Peyer's patch (tissue), 4 donors: ENCODE results near the gene MANBA. TPM values are rescaled to one million over a fixed set of nuclear protein-coding genes. Genes with fewer than 3 reads are reported as not detected.

Experiments used
- DNase-seq, 3 donors: peaks; one replicate each; pipeline ENCODE4 v3.0.0-alpha.2; 2017 to 2019
- H3K27ac ChIP-seq, 4 donors: fragments of 200-600 bp; sonication (generic); one replicate each; pipeline ENCODE4 v1.5.1; 2016 to 2019
- H3K27me3 ChIP-seq, 2 donors: fragments of 200-600 bp; sonication (generic); one replicate each; pipeline ENCODE4 v1.5.1; 2019
- H3K36me3 ChIP-seq, 3 donors: fragments of 200-600 bp; sonication (generic); one replicate each; pipeline ENCODE4 v1.5.1; 2016 to 2019
- H3K4me1 ChIP-seq, 4 donors: fragments of 200-600 bp; sonication (generic); one replicate each; pipeline ENCODE4 v1.5.1; 2016 to 2019
- H3K4me3 ChIP-seq, 4 donors: fragments of 200-600 bp; sonication (generic); 1 replicate in 3 of 4; 2 replicates in 1 of 4; pipeline ENCODE4 v1.5.1; 2016 to 2019; ENCODE audit warnings: mild to moderate bottlenecking in 1 of 4
- H3K9me3 ChIP-seq, 4 donors: fragments of 200-600 bp; sonication (generic); one replicate each; pipeline ENCODE4 v1.5.1; 2016 to 2019; ENCODE audit warnings: mild to moderate bottlenecking in 1 of 4
- POLR2A ChIP-seq, 2 donors: fragments of 450-650 bp; IDR thresholded peaks; one replicate each; pipeline ENCODE4 v1.5.1; 2017; ENCODE audit warnings: antibody characterized with exemption in 2 of 2, mild to moderate bottlenecking in 2 of 2, moderate library complexity in 2 of 2
- total RNA-seq, 4 donors: library from RNA; depleted of rRNA; stranded (reverse); fragments of >200 nt; gene quantifications; one replicate each; pipeline ENCODE4 v1.1.0, GENCODE V29; 2016
- TF ChIP-seq, protein P1 (sequence below), 6 experiments: fragments of 450-650 bp in 4 of 6; fragments of 200-600 bp in 2 of 6; sonication (generic) in 1 of 6; IDR thresholded peaks; one replicate each; pipeline ENCODE4 v1.5.1; 2017 to 2019; ENCODE audit warnings: antibody characterized with exemption in 6 of 6, mild to moderate bottlenecking in 3 of 6, moderate library complexity in 1 of 6

Gene MANBA
- total RNA-seq, 4 donors from 2014 or later = 23.3 to 54.5 (median 33.6) TPM

DNA sequence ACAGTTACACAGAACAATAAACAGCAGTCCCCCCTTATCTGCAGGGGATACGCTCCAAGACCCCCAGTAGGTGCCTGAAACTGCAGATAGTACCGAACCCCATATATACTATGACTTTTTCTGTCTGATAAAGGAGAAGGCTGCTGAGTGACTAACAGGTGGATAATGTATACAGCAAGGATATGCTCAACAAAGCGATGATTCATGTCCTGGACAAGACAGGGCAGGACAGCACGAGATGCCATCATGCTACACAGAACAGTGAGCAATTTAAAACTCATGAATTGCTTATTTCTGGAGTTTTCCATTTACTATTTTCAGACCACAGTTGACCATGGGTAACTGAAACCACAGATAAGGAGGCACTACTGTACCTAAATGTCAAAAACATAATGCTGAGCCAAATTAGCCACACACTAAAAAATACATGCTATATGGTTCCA is 76.1 kb downstream of the MANBA start:
- H3K4me3 ChIP-seq = no peak overlapping the region
- no peaks in the 10 kb centered on the region for H3K27me3 ChIP-seq
- no peaks in the 10 kb centered on the region for H3K9me3 ChIP-seq
- no peak overlapping the region for H3K27ac ChIP-seq
- H3K36me3 ChIP-seq = peaks cover 0 to 2% (median 0%) of the 10 kb centered on the region in 3 donors
- H3K4me1 ChIP-seq = no peaks in the 10 kb centered on the region
- no peak for TF ChIP-seq POLR2A (IDR thresholded peaks at IDR 0.05)
- TF ChIP-seq, protein P1, sequence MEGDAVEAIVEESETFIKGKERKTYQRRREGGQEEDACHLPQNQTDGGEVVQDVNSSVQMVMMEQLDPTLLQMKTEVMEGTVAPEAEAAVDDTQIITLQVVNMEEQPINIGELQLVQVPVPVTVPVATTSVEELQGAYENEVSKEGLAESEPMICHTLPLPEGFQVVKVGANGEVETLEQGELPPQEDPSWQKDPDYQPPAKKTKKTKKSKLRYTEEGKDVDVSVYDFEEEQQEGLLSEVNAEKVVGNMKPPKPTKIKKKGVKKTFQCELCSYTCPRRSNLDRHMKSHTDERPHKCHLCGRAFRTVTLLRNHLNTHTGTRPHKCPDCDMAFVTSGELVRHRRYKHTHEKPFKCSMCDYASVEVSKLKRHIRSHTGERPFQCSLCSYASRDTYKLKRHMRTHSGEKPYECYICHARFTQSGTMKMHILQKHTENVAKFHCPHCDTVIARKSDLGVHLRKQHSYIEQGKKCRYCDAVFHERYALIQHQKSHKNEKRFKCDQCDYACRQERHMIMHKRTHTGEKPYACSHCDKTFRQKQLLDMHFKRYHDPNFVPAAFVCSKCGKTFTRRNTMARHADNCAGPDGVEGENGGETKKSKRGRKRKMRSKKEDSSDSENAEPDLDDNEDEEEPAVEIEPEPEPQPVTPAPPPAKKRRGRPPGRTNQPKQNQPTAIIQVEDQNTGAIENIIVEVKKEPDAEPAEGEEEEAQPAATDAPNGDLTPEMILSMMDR (IDR thresholded peaks at IDR 0.05) = no peak
- DNase-seq = no peak

DNA sequence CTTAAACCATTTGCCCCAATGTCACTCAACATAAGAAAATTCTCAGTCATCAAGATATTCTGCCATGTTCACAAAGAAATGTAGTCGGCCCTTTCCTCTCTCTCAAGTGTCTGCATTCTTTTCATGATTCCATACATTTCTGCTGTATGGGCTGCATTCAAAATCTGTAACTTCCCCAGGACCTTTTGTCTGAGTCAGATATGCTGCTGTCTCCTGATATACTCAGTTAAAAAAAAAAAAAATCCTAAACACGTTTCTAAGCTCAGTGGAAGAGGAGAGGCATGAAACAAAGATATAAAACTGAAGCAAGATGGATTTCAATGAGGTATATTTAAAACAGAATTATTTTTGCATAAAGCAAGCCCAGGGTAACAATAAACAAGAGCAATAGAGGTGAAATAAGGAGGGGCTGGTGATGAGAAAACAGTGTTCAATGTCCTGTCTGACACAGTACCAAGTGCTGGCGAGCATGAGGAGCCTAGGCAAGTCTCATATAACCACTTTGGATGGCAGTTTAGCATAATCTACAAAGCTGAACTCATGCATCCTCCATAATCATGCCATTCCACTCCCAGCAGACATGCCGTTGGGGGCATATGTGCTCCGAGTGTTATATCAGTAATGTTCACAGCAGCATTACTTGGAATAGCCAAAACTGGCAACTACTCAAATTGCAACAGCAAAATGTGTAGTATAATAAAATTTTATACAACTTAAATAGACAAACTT is 76.7 kb downstream of the MANBA start:
- Histone ChIP-seq H3K36me3 (no peaks in the 10 kb centered on the region), H3K27ac (no peak overlapping the region), H3K4me3 (no peak overlapping the region), H3K9me3 (no peaks in the 10 kb centered on the region), H3K4me1 (no peaks in the 10 kb centered on the region), H3K27me3 (no peaks in the 10 kb centered on the region)
- TF ChIP-seq, protein P1 (IDR thresholded peaks at IDR 0.05) = no peak
- DNase-seq = no peak

DNA sequence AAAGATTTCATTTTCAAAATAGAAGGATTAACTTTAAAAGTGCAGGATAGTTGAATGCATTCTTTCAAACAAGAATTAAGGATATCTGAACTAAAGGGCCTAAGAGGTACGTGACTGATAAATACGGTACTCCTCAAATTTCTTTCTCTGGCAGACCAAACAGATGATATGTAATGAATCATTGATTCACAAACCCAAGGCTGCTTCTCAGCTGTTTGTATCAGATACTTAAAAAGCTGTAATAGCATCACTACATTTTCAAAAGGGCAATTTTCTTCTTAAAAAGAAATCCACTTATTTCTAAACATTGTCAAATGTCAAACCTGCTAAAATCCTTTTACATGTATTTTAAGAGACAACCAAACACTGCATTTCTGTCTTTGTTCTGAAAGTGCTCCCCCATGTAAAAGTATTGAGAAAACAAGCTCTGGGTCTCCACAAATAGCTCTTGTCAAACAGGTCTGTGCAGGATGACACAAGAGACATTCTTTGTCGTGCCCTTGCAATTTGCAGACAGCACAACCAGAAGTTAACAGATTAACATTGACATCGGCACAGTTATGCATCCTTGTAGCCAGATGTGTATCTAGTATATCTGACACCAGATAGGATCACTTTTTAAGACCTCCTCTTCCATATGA is 82.0 kb downstream of the MANBA start:
- Histone ChIP-seq H3K4me3 (no peak overlapping the region), H3K9me3 (no peaks in the 10 kb centered on the region), H3K27me3 (no peaks in the 10 kb centered on the region), H3K27ac (no peak overlapping the region), H3K36me3 (no peaks in the 10 kb centered on the region), H3K4me1 (no peaks in the 10 kb centered on the region)
- DNase-seq = no peak
- TF ChIP-seq, protein P1 (IDR thresholded peaks at IDR 0.05) = no peak
- no peak for TF ChIP-seq POLR2A (IDR thresholded peaks at IDR 0.05)

DNA sequence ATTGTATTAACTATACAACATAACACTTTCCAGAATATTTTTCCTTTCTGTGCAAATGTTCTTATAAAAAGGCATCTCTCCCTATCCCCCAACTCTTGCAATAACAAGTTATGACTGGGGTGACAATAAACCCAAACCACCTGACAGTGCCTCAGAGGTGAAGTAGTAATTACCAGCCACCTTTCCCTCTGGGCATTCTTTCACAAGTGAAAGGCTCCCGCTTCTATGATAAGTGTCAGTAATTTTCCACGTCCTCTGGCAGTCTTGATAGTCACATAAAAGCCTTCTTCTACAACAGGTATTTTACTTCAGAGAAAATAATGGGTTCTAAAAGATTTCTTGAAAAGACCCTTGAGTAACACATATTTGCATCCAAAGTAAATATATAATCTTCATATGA is 82.7 kb downstream of the MANBA start:
- no peaks in the 10 kb centered on the region for H3K9me3 ChIP-seq
- no peak for TF ChIP-seq POLR2A (IDR thresholded peaks at IDR 0.05)
- TF ChIP-seq, protein P1 (IDR thresholded peaks at IDR 0.05) = no peak
- no peaks in the 10 kb centered on the region for H3K27me3 ChIP-seq
- H3K36me3 ChIP-seq = peaks cover 0 to 2% (median 0%) of the 10 kb centered on the region in 3 donors
- DNase-seq = no peak
- no peak overlapping the region for H3K4me3 ChIP-seq
- H3K4me1 ChIP-seq = no peaks in the 10 kb centered on the region
- no peak overlapping the region for H3K27ac ChIP-seq

DNA sequence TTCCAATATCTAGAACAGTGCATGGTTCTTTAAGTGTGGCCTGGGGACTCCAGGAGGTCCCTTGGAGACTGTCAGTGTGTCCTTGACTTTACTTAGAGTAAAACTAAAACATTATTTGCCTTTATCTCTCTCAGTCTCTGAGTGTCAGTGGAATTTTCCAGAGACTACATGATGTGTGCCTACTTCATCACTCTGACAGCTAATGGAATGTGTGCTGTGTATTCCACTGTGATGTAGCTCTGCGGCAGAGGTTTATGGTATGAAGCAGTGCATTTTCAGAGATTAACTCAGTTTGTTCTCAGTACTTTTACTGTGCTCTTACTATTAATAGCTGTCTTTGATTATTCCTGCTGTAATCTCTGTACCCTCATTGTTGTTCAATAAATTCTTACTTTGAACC is 85.6 kb downstream of the MANBA start:
- H3K36me3 ChIP-seq = peaks cover 0 to 8% (median 0%) of the 10 kb centered on the region in 3 donors
- no peaks in the 10 kb centered on the region for H3K27me3 ChIP-seq
- H3K27ac ChIP-seq = no peak overlapping the region
- no peak for DNase-seq
- H3K4me3 ChIP-seq = no peak overlapping the region
- no peaks in the 10 kb centered on the region for H3K4me1 ChIP-seq
- H3K9me3 ChIP-seq = no peaks in the 10 kb centered on the region
- TF ChIP-seq, protein P1 (IDR thresholded peaks at IDR 0.05) = no peak
